H1 (cell line): ENCODE results near the gene CDC42EP5. TPM values are rescaled to one million over a fixed set of nuclear protein-coding genes. Genes with fewer than 3 reads are reported as not detected.
A peak's percentile ranks its signal among the peaks of the same experiment; 100 is the strongest.

Experiments
- ASH2L ChIP-seq: fragments of 200-600, 300-600 bp; sonication (generic); IDR thresholded peaks from one replicate; pipeline ENCODE4 v1.7.1; 2017; ENCODE audit warnings: low read length
- BACH1 ChIP-seq: IDR thresholded peaks from 2 replicates; pipeline ENCODE4 v1.6.1; 2012; ENCODE audit warnings: low read length, improper control_type of control experiment
- BCL11A ChIP-seq, 2 experiments: IDR thresholded peaks; one replicate each; pipeline ENCODE4 v1.6.1; 2011; ENCODE audit warnings: low read depth in 2 of 2, low read length in 2 of 2, mild to moderate bottlenecking in 2 of 2
- CEBPB ChIP-seq: IDR thresholded peaks from 2 replicates; pipeline ENCODE4 v1.6.1; 2012; ENCODE audit warnings: low read depth, low read length
- E2F6 ChIP-seq: IDR thresholded peaks from 2 replicates; pipeline ENCODE4 v1.6.1; 2012; ENCODE audit warnings: inconsistent platforms
- EGR1 ChIP-seq: IDR thresholded peaks from 2 replicates; pipeline ENCODE4 v1.6.1; 2011; ENCODE audit warnings: low read depth, low read length, borderline replicate concordance
- FOSL1 ChIP-seq: IDR thresholded peaks from 2 replicates; pipeline ENCODE4 v1.6.1; 2011; ENCODE audit warnings: mild to moderate bottlenecking, low read depth, low read length, moderate library complexity; ENCODE audit not compliant: insufficient read depth
- GABPA ChIP-seq: IDR thresholded peaks from 2 replicates; pipeline ENCODE4 v1.6.1; 2011; ENCODE audit warnings: mild to moderate bottlenecking, low read length, moderate library complexity, borderline replicate concordance; ENCODE audit not compliant: insufficient read depth
- JUND ChIP-seq: IDR thresholded peaks from 2 replicates; pipeline ENCODE4 v1.6.1; 2011; ENCODE audit warnings: mild to moderate bottlenecking, improper control_type of control experiment, low read length
- POLR2A ChIP-seq, 2 experiments: IDR thresholded peaks; 1 replicate in 1 of 2; 2 replicates in 1 of 2; pipeline ENCODE4 v1.6.1; 2011; ENCODE audit warnings: low read depth in 2 of 2, low read length in 2 of 2, mild to moderate bottlenecking in 2 of 2; ENCODE audit errors: control extremely low read depth in 1 of 2
- RXRA ChIP-seq: IDR thresholded peaks from 2 replicates; pipeline ENCODE4 v1.6.1; 2011; ENCODE audit warnings: low read depth, mild to moderate bottlenecking, low read length, moderate library complexity; ENCODE audit not compliant: insufficient read depth
- SAP30 ChIP-seq: fragments of 300-600 bp; sonication (generic); IDR thresholded peaks from 2 replicates; pipeline ENCODE4 v1.7.1; 2012; ENCODE audit warnings: low read length, moderate library complexity, mild to moderate bottlenecking, inconsistent platforms; ENCODE audit not compliant: insufficient read depth, insufficient replicate concordance
- SIN3A ChIP-seq, 2 experiments: IDR thresholded peaks in 1 of 2; conservative IDR thresholded peaks in 1 of 2; 2 replicates each; pipeline ENCODE4 v1.6.1; 2011 to 2012; ENCODE audit warnings: low read length in 2 of 2, improper control_type of control experiment in 1 of 2, low read depth in 1 of 2, mild to moderate bottlenecking in 1 of 2
- SIX5 ChIP-seq: IDR thresholded peaks from 2 replicates; pipeline ENCODE4 v1.6.1; 2011; ENCODE audit warnings: mild to moderate bottlenecking, low read depth, low read length
- SP1 ChIP-seq: IDR thresholded peaks from 2 replicates; pipeline ENCODE4 v1.6.1; 2011; ENCODE audit warnings: low read depth, low read length
- TAF1 ChIP-seq: IDR thresholded peaks from 2 replicates; pipeline ENCODE4 v1.6.1; 2011; ENCODE audit warnings: mild to moderate bottlenecking, low read depth, low read length
- TAF7 ChIP-seq: optimal IDR thresholded peaks from 2 replicates; pipeline ENCODE3; 2011; ENCODE audit warnings: low read depth, mild to moderate bottlenecking, inconsistent platforms, low read length, moderate library complexity, borderline replicate concordance
- TBP ChIP-seq: IDR thresholded peaks from 2 replicates; pipeline ENCODE4 v1.6.1; 2011; ENCODE audit warnings: low read depth, low read length, improper control_type of control experiment
- YY1 ChIP-seq: IDR thresholded peaks from 2 replicates; pipeline ENCODE4 v1.6.1; 2011; ENCODE audit warnings: low read depth, mild to moderate bottlenecking, low read length
- polyA plus RNA-seq, 7 experiments: library from polyadenylated mRNA; depleted of rRNA in 3 of 7; stranded (reverse) in 5 of 7; unstranded in 2 of 7; fragments of >200 nt in 5 of 7; fragments of 200-250 nt in 2 of 7; gene quantifications; 1 replicate in 5 of 7; 2 replicates in 1 of 7; 4 replicates in 1 of 7; pipeline versions ENCODE4 v1.2.1 to v1.2.3, GENCODE V29; 2011 to 2013; ENCODE audit warnings: missing spikeins in 2 of 7, mixed read lengths in 2 of 7
- total RNA-seq: library from RNA; stranded (reverse); fragmentation: NEBNext Ultra II Directional; extraction: Animal tissue kit (Norgen Biotek cat#: 25700); gene quantifications from 2 replicates; pipeline ENCODE4 v1.2.1, GENCODE V29; 2021
- TF ChIP-seq, protein P1 (sequence below): IDR thresholded peaks from 2 replicates; pipeline ENCODE4 v1.6.1; 2011; ENCODE audit warnings: low read length, improper control_type of control experiment

Gene CDC42EP5
- total and polyA plus RNA-seq, 2 of the 8 experiments (the other 6 are each of a cell fraction or from before 2014, with no cell fraction given): 1.8 to 2.1 TPM

GRCh38 chr19:54464630-54465425 is 8.3 kb downstream of the CDC42EP5 start (continued):
- TF ChIP-seq E2F6 (peak; percentile 81), EGR1 (0 out of 2 replicates have a peak, but pooled peaks have one; percentile 17), SAP30 (no peak), BCL11A (IDR thresholded peaks at IDR 0.05; ENCODE audit: low read depth in 2 of 2, low read length in 2 of 2) (no peak), FOSL1 (no peak), SP1 (peak; percentile 60; the same call in 1 of the 2 replicates), GABPA (peak; percentile 67; the same call in 1 of the 2 replicates), SIX5 (no peak), YY1 (no peak), POLR2A (IDR thresholded peaks at IDR 0.05; ENCODE audit: control extremely low read depth in 1 of 2, low read depth in 2 of 2, low read length in 2 of 2) (peak in 1 of 2 experiments; percentile 72; a peak in 2 of 3 replicates), TBP (peak; percentile 75), ASH2L (peak; percentile 46), TAF7 (peak; percentile 85), RXRA (no peak), TAF1 (peak; percentile 80), SIN3A (conservative IDR thresholded peaks at IDR 0.05 in 1 of 2, IDR thresholded peaks at IDR 0.05 in 1 of 2; ENCODE audit: low read depth in 1 of 2, low read length in 2 of 2) (peak in 1 of 2 experiments; percentile 46; a peak in 2 of 4 replicates), JUND (no peak), BACH1 (no peak), CEBPB (no peak)
- TF ChIP-seq, protein P1, sequence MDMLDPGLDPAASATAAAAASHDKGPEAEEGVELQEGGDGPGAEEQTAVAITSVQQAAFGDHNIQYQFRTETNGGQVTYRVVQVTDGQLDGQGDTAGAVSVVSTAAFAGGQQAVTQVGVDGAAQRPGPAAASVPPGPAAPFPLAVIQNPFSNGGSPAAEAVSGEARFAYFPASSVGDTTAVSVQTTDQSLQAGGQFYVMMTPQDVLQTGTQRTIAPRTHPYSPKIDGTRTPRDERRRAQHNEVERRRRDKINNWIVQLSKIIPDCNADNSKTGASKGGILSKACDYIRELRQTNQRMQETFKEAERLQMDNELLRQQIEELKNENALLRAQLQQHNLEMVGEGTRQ: no peak
